GM18517 (cell line): ENCODE data around the gene HPS1.

Source experiments
- ATAC-seq: cut with Tn5 transposase; IDR thresholded peaks from one replicate; pipeline ENCODE4 v1.9.1; 2021; ENCODE audit warnings: mild to moderate bottlenecking, moderate library complexity; ENCODE audit not compliant: unreplicated experiment

Gene HPS1

GRCh38 chr10:98446661-98447221 lies at the start of gene HPS1:
TSS of gene HPS1 (minus strand) at chr10:98446935. CDS start at chr10:98443240, 3,695 bp downstream.
- ATAC-seq: peak; percentile 81

GRCh38 chr10:98492763-98493162 lies 46.0 kb upstream of the HPS1 start:
- peak; percentile 65 for ATAC-seq

- ATAC-seq: no peak
These were observed 43.1 kb upstream of the HPS1 start for GRCh38 chr10:98489561-98490481.

- ATAC-seq: no peak
These were observed 42.1 kb upstream of the HPS1 start for GRCh38 chr10:98488669-98489430.

- ATAC-seq: no peak
These were observed 40.9 kb upstream of the HPS1 start for GRCh38 chr10:98487649-98488048.

- ATAC-seq: no peak
These were observed 39.7 kb upstream of the HPS1 start for GRCh38 chr10:98486421-98486820.

GRCh38 chr10:98485959-98486358 lies 39.2 kb upstream of the HPS1 start:
- no peak for ATAC-seq

GRCh38 chr10:98483658-98484057 lies 36.9 kb upstream of the HPS1 start:
- no peak for ATAC-seq

- no peak for ATAC-seq
These were observed 35.4 kb upstream of the HPS1 start for GRCh38 chr10:98482096-98482495.

- no peak for ATAC-seq
These were observed 34.7 kb upstream of the HPS1 start for GRCh38 chr10:98481404-98481945.

GRCh38 chr10:98478430-98479222 lies 31.9 kb upstream of the HPS1 start:
- ATAC-seq: no peak

- ATAC-seq: no peak
These were observed 31.1 kb upstream of the HPS1 start for GRCh38 chr10:98477861-98478260.

- ATAC-seq: no peak
These were observed 27.9 kb upstream of the HPS1 start for GRCh38 chr10:98474628-98475027.

- no peak for ATAC-seq
These were observed 25.5 kb upstream of the HPS1 start for GRCh38 chr10:98472196-98472595.

GRCh38 chr10:98470850-98471249 lies 24.1 kb upstream of the HPS1 start:
- ATAC-seq: no peak

GRCh38 chr10:98469001-98469931 lies 22.5 kb upstream of the HPS1 start:
- ATAC-seq: no peak

- ATAC-seq: peak; percentile 92
These were observed 21.0 kb upstream of the HPS1 start for GRCh38 chr10:98467506-98468318.

GRCh38 chr10:98466861-98467505 lies 20.2 kb upstream of the HPS1 start:
- ATAC-seq: no peak
